Sciatic nerve (tissue), 2 donors: ENCODE measurements around the gene MT4. TPM values are rescaled to one million over a fixed set of nuclear protein-coding genes. Genes with fewer than 3 reads are reported as not detected.

Experiments used
- ATAC-seq: fragments of 200-7000 bp; cut with Tn5 transposase; one replicate; pipeline ENCODE4 v1.9.1; 2020; ENCODE audit warnings: mild to moderate bottlenecking, moderate library complexity
- DNase-seq: peaks from one replicate; pipeline ENCODE4 v3.0.0-alpha.2; 2020; ENCODE audit warnings: low spot score
- intact Hi-C: fragments of 100-400 bp; cut with DNase I; formaldehyde crosslinking; loops from one replicate; pipeline ENCODE4 v1.14.2; 2022
- total RNA-seq: library from RNA; stranded (reverse); fragmentation: NEBNext Ultra II Directional; extraction: Animal tissue kit (Norgen Biotek cat#: 25700); gene quantifications from one replicate; pipeline ENCODE4 v1.2.1, GENCODE V29; 2021
- donor health status: DM: no; HTN: no; CAD: no.
- donor health status: DM: no; HTN: no; CAD: no.

MT4 gene
- total RNA-seq, 1 donor from 2014 or later: not detected

DNA sequence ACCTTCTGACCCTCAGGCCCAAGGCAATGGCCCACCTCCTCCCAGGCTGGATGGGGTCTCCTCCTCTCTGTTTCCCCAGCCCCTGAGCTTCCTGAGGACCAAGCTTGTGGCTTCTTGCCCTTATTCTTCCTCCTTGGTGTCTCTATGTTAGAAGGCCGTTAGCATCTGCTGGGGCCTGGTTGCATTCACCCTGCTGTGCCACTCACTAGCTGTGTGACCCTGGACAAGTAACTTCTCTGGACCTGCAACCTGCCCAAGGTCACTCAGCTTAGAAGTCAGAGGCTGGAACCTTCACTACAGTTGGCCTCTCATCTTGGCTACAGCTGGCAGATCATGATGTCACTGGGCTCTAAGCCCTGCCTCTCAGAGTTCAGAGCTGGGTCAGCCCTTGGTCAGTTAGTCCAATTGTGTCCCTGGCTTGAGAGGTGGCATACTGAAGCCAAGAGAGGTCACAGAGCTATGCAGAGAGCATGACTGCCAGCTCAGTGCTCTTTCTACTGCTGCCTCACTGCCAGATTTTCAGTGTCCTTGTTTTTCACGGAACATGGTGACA is 46.5 kb downstream of the MT4 start:
- no peak for DNase-seq
- intact Hi-C loops: loop anchor here (5.0 kb wide), 1 partner anchor 1716 kb away; no protein-coding TSS in a partner anchor
- peak; percentile 13 for ATAC-seq

DNA sequence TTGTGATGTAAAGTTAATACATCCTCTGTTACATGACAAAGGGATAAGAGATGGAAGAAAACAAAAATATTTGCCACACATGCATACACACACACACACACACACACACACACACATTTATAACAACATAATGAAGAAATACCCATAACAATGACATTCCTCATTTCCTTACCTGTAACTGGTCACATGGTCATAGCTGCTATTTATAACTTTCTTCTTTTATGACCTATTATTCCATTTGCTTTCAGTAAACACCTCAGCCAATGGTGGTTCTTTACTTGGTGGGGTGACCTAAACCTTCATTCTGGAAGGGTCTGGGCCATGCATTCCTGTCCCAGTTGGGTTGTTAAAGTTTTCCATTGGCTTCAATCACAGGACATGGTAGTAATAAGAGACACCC is 48.8 kb downstream of the MT4 start:
- no peak for DNase-seq
- ATAC-seq: no peak
- intact Hi-C loops: loop anchor here (5.0 kb wide), 1 partner anchor 1714 kb away; no protein-coding TSS in a partner anchor

DNA sequence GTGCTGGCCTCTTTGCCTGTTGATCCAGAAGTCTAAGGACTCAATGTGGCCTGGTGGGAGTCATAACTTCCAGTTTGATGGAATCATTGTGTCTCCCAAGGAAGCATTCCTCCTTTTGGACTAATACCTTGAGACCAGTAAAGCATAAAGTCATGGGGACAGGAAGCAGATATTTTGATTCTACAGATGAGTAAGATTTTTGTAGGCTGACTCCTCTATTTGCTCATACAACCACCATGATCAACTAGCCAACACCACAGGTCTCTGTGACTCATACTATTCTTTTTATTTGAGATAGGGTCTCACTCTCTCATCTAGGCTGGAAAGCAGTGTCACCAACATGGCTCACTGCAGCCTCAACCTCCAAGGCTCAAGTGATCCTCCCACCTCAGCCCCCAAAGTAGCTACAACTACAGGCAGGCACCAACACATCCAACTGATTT is 49.7 kb downstream of the MT4 start:
- ATAC-seq (no peak), DNase-seq (no peak)
- intact Hi-C loops: loop anchor here (5.0 kb wide), 1 partner anchor 1713 kb away; no protein-coding TSS in a partner anchor

DNA sequence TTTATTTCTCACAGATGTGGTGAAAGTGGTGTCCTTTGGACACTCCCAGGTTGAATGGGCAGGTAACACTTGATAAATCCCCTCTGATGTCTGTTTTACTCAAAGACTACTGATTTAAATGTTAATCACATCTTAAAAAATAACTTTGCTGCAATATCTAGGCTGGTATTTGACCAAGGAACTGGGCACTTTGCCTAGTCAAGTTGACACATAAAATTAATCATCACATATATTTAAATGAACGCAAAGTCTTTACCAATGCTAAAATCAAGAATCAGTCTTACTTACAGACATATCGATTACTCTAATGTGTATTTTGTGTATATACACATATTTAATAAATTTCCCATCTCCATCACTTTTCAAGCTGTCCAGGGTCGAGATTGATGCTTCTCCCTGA is 50.5 kb downstream of the MT4 start:
- intact Hi-C loops: no loop called here
- ATAC-seq (no peak), DNase-seq (no peak)

DNA sequence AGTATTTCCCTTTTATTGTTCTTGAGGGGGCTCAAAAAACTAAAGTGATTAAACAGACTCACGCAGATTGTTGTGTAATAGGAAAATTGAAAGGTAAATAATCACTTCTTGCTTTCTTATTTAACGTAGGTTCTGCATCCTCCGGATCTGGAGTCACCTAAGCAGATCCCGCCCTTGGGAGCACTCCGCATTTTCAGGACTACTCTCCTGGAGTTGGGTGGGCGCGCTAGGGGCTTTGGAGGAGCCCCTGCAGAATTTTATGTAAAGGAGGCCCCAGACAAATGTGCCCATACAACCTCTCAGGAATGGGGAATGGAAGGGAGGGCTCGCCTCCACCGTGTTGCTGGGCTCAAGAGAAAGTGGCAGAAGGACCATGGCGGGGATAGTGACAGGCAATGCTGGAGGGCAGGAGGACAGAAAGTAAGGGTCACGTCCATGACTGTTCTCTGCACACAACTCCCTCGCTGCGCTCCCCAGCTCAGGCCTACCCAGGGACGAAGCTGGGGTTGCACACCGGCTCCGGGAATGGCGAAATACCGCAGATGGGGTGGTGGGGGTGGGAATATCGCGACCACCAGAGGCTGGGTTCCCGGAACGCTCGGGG is 51.8 kb downstream of the MT4 start:
- ATAC-seq: peak; percentile 35
- intact Hi-C loops: no loop called here

DNA sequence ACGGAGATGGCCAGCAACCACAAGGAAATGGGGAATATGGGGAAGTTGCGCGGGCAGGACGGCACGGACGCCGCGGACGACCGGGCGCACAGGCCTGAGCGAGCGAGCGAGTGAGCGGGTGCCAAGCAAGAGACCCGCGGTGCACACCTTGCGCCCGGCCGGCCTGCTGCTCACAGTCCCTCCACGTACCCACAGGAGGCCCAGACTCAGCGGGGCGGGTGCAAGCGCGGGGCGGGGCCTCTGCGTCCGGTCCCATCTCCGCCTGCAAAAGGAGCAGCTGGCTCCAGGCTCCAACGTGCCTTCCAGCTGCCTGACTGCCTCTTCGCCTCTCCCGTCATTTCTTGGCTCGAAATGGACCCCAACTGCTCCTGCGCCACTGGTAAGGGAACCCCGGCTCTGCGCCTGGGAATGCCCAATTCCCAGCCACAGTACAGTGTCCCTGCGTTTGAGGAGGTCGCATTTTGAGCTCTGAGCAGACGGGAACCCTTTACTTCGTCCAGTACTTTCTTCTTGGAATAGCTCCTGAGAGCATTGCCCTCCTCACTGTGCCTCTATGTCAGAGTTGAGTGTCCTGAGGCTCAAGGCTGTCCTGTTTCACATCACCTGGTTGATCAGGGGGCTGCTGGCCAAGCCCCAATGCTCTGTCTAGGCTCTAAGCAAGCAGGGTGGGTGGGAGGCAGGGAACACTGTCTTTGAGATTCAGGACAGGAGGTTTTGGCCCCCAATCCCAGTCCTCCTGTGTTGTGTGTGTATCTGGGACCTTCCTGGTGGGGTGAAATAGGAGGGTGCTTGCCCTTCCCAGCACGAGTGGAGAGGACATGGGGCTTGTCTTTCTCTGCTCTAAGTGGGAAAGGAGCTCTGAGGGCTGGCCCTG is 52.6 kb downstream of the MT4 start:
- ATAC-seq (peak; percentile 89), DNase-seq (peak; percentile 80)
- intact Hi-C loops: no loop called here

More for the DNA sequence above, 51.8 kb downstream of the MT4 start:
- DNase-seq: no peak

DNA sequence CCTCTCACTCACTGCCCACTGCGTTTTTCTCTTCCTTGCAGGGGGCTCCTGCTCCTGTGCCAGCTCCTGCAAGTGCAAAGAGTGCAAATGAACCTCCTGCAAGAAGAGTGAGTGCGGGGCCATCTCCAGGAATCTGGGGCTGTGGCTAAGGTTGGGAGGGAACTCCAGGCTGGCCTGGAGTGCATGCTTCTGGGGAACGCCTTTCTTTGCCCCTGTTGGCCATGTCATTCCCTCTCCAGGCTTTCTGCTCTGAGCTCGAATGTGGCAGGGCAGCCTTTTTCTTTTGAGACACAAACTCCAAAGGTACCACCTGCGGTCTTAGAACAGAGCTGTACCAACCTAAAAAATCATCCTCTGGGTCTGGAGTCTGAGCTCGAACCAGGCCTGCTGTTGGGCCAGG is 53.3 kb downstream of the MT4 start:
- ATAC-seq (no peak), DNase-seq (no peak)
- intact Hi-C loops: no loop called here

Other genes with a start within 250 kb of the MT4 start
- 152 TPM for gene AMFR, start 139.5 kb upstream of the MT4 start, total RNA-seq
- 91.3 TPM for gene NUDT21, start 113.7 kb upstream of the MT4 start, total RNA-seq
- 35.9 TPM for gene OGFOD1, start 113.5 kb upstream of the MT4 start, total RNA-seq
- gene BBS2, start 45.0 kb upstream of the MT4 start, total RNA-seq: 110 TPM
- 94.5 TPM for gene MT3, start 24.5 kb downstream of the MT4 start, total RNA-seq
- gene MT2A, start 43.5 kb downstream of the MT4 start, total RNA-seq: 163 TPM
- gene MT1E, start 60.7 kb downstream of the MT4 start, total RNA-seq: 44.7 TPM
- 6.7 TPM for gene MT1M, start 67.6 kb downstream of the MT4 start, total RNA-seq
- gene MT1A, start 73.6 kb downstream of the MT4 start, total RNA-seq: 1.8 TPM
- not detected for gene MT1B, start 86.8 kb downstream of the MT4 start, total RNA-seq
- gene MT1F, start 92.9 kb downstream of the MT4 start, total RNA-seq: 6.2 TPM
- 2.5 TPM for gene MT1G, start 103.0 kb downstream of the MT4 start, total RNA-seq
- gene MT1H, start 104.7 kb downstream of the MT4 start, total RNA-seq: not detected
- 21.9 TPM for gene MT1X, start 117.4 kb downstream of the MT4 start, total RNA-seq
- 74.0 TPM for gene NUP93, start 165.1 kb downstream of the MT4 start, total RNA-seq